IMR-90 (cell line): ENCODE results near the gene XPO6. TPM values are rescaled to one million over a fixed set of nuclear protein-coding genes. Genes with fewer than 3 reads are reported as not detected.

Source experiments
- ATAC-seq: fragments of 200-7000 bp; cut with Tn5 transposase; 2 replicates; pipeline ENCODE4 v1.9.1; 2020; ENCODE audit warnings: low read depth, mild to moderate bottlenecking, moderate library complexity
- BruUV-seq: library from RNA; stranded (reverse); fragments of 400-500 nt; replicated peaks from 2 replicates; lab custom pipeline; 2021; lab: Mats Ljungman, UMichigan
- CTCF ChIA-PET: fragments of 300-600 bp; formaldehyde crosslinking; extraction: SDS; loops from one replicate; lab custom pipeline; 2021; ENCODE audit warnings: antibody characterized with exemption; lab: Yijun Ruan, JAX
- POLR2A ChIA-PET: fragments of 300-600 bp; sonication (Branson Sonifier 250); formaldehyde crosslinking; loops from one replicate; lab custom pipeline; 2022; ENCODE audit warnings: antibody characterized with exemption; ENCODE audit not compliant: unreplicated experiment; lab: Charles Lee
- DNase-seq: peaks from one replicate; pipeline ENCODE4 v3.0.0; 2013
- H2AFZ ChIP-seq: replicated peaks from 2 replicates; pipeline ENCODE3; 2013; ENCODE audit warnings: low read length, mild to moderate bottlenecking; ENCODE audit not compliant: poor library complexity
- H2AK5ac ChIP-seq: 2 replicates; pipeline ENCODE4 v1.6.1; 2013; ENCODE audit warnings: low read depth, low read length, inconsistent platforms
- H2AK9ac ChIP-seq: replicated peaks from 2 replicates; pipeline ENCODE3; 2013; ENCODE audit warnings: mild to moderate bottlenecking, low read depth, low read length, moderate library complexity; ENCODE audit not compliant: poor library complexity
- H2BK120ac ChIP-seq: 2 replicates; pipeline ENCODE4 v1.6.1; 2013; ENCODE audit warnings: low read depth, low read length, inconsistent platforms
- H2BK15ac ChIP-seq: 3 replicates; pipeline ENCODE4 v1.6.1; 2013; ENCODE audit warnings: low read depth, low read length, inconsistent platforms
- H2BK20ac ChIP-seq: 2 replicates; pipeline ENCODE4 v1.6.1; 2013; ENCODE audit warnings: low read depth, mild to moderate bottlenecking, inconsistent platforms, low read length, moderate library complexity
- H2BK5ac ChIP-seq: 2 replicates; pipeline ENCODE4 v1.6.1; 2013; ENCODE audit warnings: mild to moderate bottlenecking, low read depth, low read length, inconsistent platforms; ENCODE audit not compliant: poor library complexity, severe bottlenecking
- H3K14ac ChIP-seq: replicated peaks from 2 replicates; pipeline ENCODE4 v1.6.1; 2013; ENCODE audit warnings: low read depth, low read length, inconsistent platforms
- H3K18ac ChIP-seq: 2 replicates; pipeline ENCODE4 v1.6.1; 2013; ENCODE audit warnings: low read depth, low read length, control low read depth
- H3K23ac ChIP-seq: 2 replicates; pipeline ENCODE4 v1.6.1; 2013; ENCODE audit warnings: low read depth, low read length, inconsistent platforms
- H3K27ac ChIP-seq: 2 replicates; pipeline ENCODE4 v1.5.1; 2013; ENCODE audit warnings: mild to moderate bottlenecking, control low read depth, low read length; ENCODE audit not compliant: insufficient read depth
- H3K27me3 ChIP-seq: 2 replicates; pipeline ENCODE4 v1.6.1; 2013; ENCODE audit warnings: low read length; ENCODE audit not compliant: control insufficient read depth, insufficient read depth
- H3K36me3 ChIP-seq: 2 replicates; pipeline ENCODE4 v1.6.1; 2013; ENCODE audit warnings: low read length, mixed read lengths; ENCODE audit not compliant: control insufficient read depth, insufficient read depth
- H3K4ac ChIP-seq: 2 replicates; pipeline ENCODE4 v1.6.1; 2013; ENCODE audit warnings: low read depth, low read length, inconsistent platforms
- H3K4me1 ChIP-seq: 2 replicates; pipeline ENCODE4 v1.6.1; 2013; ENCODE audit warnings: low read length, mixed read lengths; ENCODE audit not compliant: control insufficient read depth, insufficient read depth
- H3K4me2 ChIP-seq: 2 replicates; pipeline ENCODE4 v1.6.1; 2013; ENCODE audit warnings: low read depth, mild to moderate bottlenecking, control low read depth, low read length, moderate library complexity
- H3K4me3 ChIP-seq: 2 replicates; pipeline ENCODE4 v1.5.1; 2013; ENCODE audit warnings: low read depth, mild to moderate bottlenecking, control low read depth, low read length, moderate library complexity; ENCODE audit not compliant: insufficient read depth
- H3K56ac ChIP-seq: 2 replicates; pipeline ENCODE4 v1.6.1; 2013; ENCODE audit warnings: low read length, inconsistent platforms; ENCODE audit not compliant: insufficient read depth; ENCODE audit errors: extremely low read depth
- H3K79me1 ChIP-seq, 2 experiments: 2 replicates each; pipeline ENCODE4 v1.6.1; 2013; ENCODE audit warnings: low read length in 2 of 2, inconsistent platforms in 1 of 2, low read depth in 1 of 2
- H3K9ac ChIP-seq: 2 replicates; pipeline ENCODE4 v1.6.1; 2013; ENCODE audit warnings: low read depth, low read length, control low read depth
- H3K9me1 ChIP-seq: 2 replicates; pipeline ENCODE4 v1.6.1; 2013; ENCODE audit warnings: low read length, inconsistent platforms; ENCODE audit not compliant: insufficient read depth
- H3K9me3 ChIP-seq: 2 replicates; pipeline ENCODE4 v1.6.1; 2013; ENCODE audit warnings: low read length; ENCODE audit not compliant: control insufficient read depth, insufficient read depth
- H4K20me1 ChIP-seq: 2 replicates; pipeline ENCODE4 v1.6.1; 2013; ENCODE audit warnings: low read length, inconsistent platforms; ENCODE audit not compliant: insufficient read depth
- H4K5ac ChIP-seq: 2 replicates; pipeline ENCODE4 v1.6.1; 2013; ENCODE audit warnings: mild to moderate bottlenecking, low read depth, low read length, control low read depth
- H4K8ac ChIP-seq, 2 experiments: 2 replicates each; pipeline ENCODE4 v1.6.1; 2013; ENCODE audit warnings: low read depth in 2 of 2, low read length in 2 of 2, control low read depth in 1 of 2, inconsistent platforms in 1 of 2
- H4K91ac ChIP-seq: 2 replicates; pipeline ENCODE4 v1.6.1; 2013; ENCODE audit warnings: low read depth, low read length, inconsistent platforms; ENCODE audit not compliant: insufficient read depth
- BHLHE40 ChIP-seq: fragments of 150-350 bp; IDR thresholded peaks from 2 replicates; pipeline ENCODE4 v1.6.1; 2016; ENCODE audit warnings: mild to moderate bottlenecking, low read depth, low read length
- CEBPB ChIP-seq: IDR thresholded peaks from 2 replicates; pipeline ENCODE4 v1.6.1; 2012; ENCODE audit warnings: low read depth, low read length, improper control_type of control experiment
- CHD1 ChIP-seq: IDR thresholded peaks from 2 replicates; pipeline ENCODE4 v1.6.1; 2012; ENCODE audit warnings: low read depth, low read length, improper control_type of control experiment
- CTCF ChIP-seq: conservative IDR thresholded peaks from 2 replicates; pipeline ENCODE4 v1.5.1; 2012; ENCODE audit warnings: mild to moderate bottlenecking, low read depth, low read length, improper control_type of control experiment
- ELK1 ChIP-seq: fragments of 150-350 bp; IDR thresholded peaks from 2 replicates; pipeline ENCODE4 v1.6.1; 2016; ENCODE audit warnings: low read depth, mild to moderate bottlenecking, low read length, moderate library complexity, borderline replicate concordance
- FOS ChIP-seq: fragments of 150-350 bp; IDR thresholded peaks from 2 replicates; pipeline ENCODE4 v1.6.1; 2016; ENCODE audit warnings: low read depth, low read length
- MAFK ChIP-seq: IDR thresholded peaks from 2 replicates; pipeline ENCODE4 v1.6.1; 2012; ENCODE audit warnings: low read depth, low read length, improper control_type of control experiment
- MAZ ChIP-seq: IDR thresholded peaks from 2 replicates; pipeline ENCODE4 v1.6.1; 2012; ENCODE audit warnings: low read depth, mild to moderate bottlenecking, low read length, improper control_type of control experiment, moderate library complexity, borderline replicate concordance
- MXI1 ChIP-seq: IDR thresholded peaks from 2 replicates; pipeline ENCODE4 v1.6.1; 2012; ENCODE audit warnings: low read depth, mild to moderate bottlenecking, low read length, moderate library complexity, borderline replicate concordance
- NFE2L2 ChIP-seq: fragments of 150-350 bp; IDR thresholded peaks from 2 replicates; pipeline ENCODE4 v1.6.1; 2016; ENCODE audit warnings: low read depth, mild to moderate bottlenecking, low read length
- POLR2A ChIP-seq: IDR thresholded peaks from 2 replicates; pipeline ENCODE4 v1.6.1; 2012; ENCODE audit warnings: mild to moderate bottlenecking, low read depth, low read length
- RAD21 ChIP-seq: IDR thresholded peaks from 2 replicates; pipeline ENCODE4 v1.6.1; 2012; ENCODE audit warnings: low read length, improper control_type of control experiment
- RCOR1 ChIP-seq: IDR thresholded peaks from 2 replicates; pipeline ENCODE4 v1.6.1; 2012; ENCODE audit warnings: mild to moderate bottlenecking, low read length, improper control_type of control experiment; ENCODE audit not compliant: insufficient replicate concordance
- RFX5 ChIP-seq: IDR thresholded peaks from 2 replicates; pipeline ENCODE4 v1.8.0; 2012; ENCODE audit warnings: low read depth, mild to moderate bottlenecking, low read length, moderate library complexity
- SMC3 ChIP-seq: fragments of 150-350 bp; IDR thresholded peaks from 2 replicates; pipeline ENCODE4 v1.6.1; 2016; ENCODE audit warnings: low read depth, mild to moderate bottlenecking, antibody characterized with exemption, low read length, moderate library complexity
- USF2 ChIP-seq: fragments of 150-350 bp; IDR thresholded peaks from 2 replicates; pipeline ENCODE4 v1.6.1; 2017; ENCODE audit warnings: mild to moderate bottlenecking, antibody characterized with exemption, low read length, low read depth
- whole genome bisulfite sequencing, 2 experiments: methylation state at CpG; one replicate each; pipeline versions ENCODE4 v1.1.5 to v1.1.7; 2013; ENCODE audit warnings: missing lambda C conversion rate in 2 of 2; ENCODE audit not compliant: insufficient read length in 1 of 2; ENCODE audit errors: extremely low coverage in 2 of 2; 5-methylcytosine and 5-hydroxymethylcytosine counted together
- dilution Hi-C: fragments of 300-500 bp; cut with HindIII; formaldehyde crosslinking; loops from one replicate; pipeline ENCODE4 v1.14.3; 2018; ENCODE audit warnings: low sequenced_read_pairs; ENCODE audit not compliant: unreplicated experiment
- in situ Hi-C: fragments of 300-500 bp; cut with MboI; formaldehyde crosslinking; loops from 3 replicates; pipeline ENCODE4 v1.14.3; 2019; ENCODE audit warnings: low sequenced_read_pairs, inconsistent platforms, mixed read lengths
- intact Hi-C: fragments of 100-400 bp; cut with micrococcal nuclease; formaldehyde crosslinking; loops from 2 replicates; pipeline ENCODE4 v1.10.0; 2022
- polyA plus RNA-seq, 3 experiments: library from polyadenylated mRNA; depleted of rRNA; stranded (reverse); fragments of >200 nt; gene quantifications; 2 replicates each; pipeline ENCODE4 v1.2.3, GENCODE V29; 2012; ENCODE audit warnings: low replicate concordance in 1 of 3
- total RNA-seq: library from RNA; depleted of rRNA; stranded (reverse); fragments of >200 nt; gene quantifications from 2 replicates; pipeline ENCODE4 v1.2.3, GENCODE V29; 2012

The XPO6 gene
- total and polyA plus RNA-seq, 2 of the 4 experiments (the other 2 are of a cell fraction): 108 to 184 TPM

- no peaks in the 10 kb centered on the region for H3K27me3 ChIP-seq
- no peak overlapping the region for H2BK120ac ChIP-seq
- no CpG with 5 or more reads among the region's 2 CpGs for WGBS, 2 experiments
- H3K9me3 ChIP-seq: no peaks in the 10 kb centered on the region
- no peak overlapping the region for H3K56ac ChIP-seq
- in situ Hi-C loops: loop anchor here (5.0 kb wide), 1 partner anchor 62 kb away; no protein-coding TSS in a partner anchor
- no peak overlapping the region for H2AFZ ChIP-seq
- BruUV-seq: no TSS peak
- DNase-seq: no peak
- H3K4ac ChIP-seq: no peak overlapping the region
- peak overlapping the region; percentile 8; the same call in 1 of the 2 replicates for H3K4me2 ChIP-seq
- H2BK20ac ChIP-seq: no peak overlapping the region
- TF ChIP-seq CTCF (no peak), POLR2A (no peak), CHD1 (no peak), RCOR1 (no peak), MXI1 (no peak), NFE2L2 (no peak), RFX5 (no peak), SMC3 (no peak), MAZ (no peak), CEBPB (no peak), USF2 (no peak), ELK1 (no peak), BHLHE40 (no peak), FOS (no peak), RAD21 (no peak), MAFK (no peak)
- H3K4me1 ChIP-seq: peaks cover 5% of the 10 kb centered on the region
- ChIA-PET CTCF (no interaction called here), POLR2A (no interaction called here)
- H2AK5ac ChIP-seq: no peak overlapping the region
- H3K18ac ChIP-seq: no peak overlapping the region; the same call in 1 of the 2 replicates
- peaks cover 14% of the 10 kb centered on the region; the same call in 1 of the 2 replicates for H4K20me1 ChIP-seq
- H3K79me1 ChIP-seq: peaks cover 48 to 76% of the 10 kb centered on the region in 2 experiments
- no peak overlapping the region for H3K23ac ChIP-seq
- H4K5ac ChIP-seq: no peak overlapping the region
- no peak overlapping the region for H2AK9ac ChIP-seq
- peaks cover 9% of the 10 kb centered on the region; the same call in 1 of the 2 replicates for H3K9me1 ChIP-seq
- H4K8ac ChIP-seq: no peak overlapping the region
- no peak overlapping the region for H4K91ac ChIP-seq
- H3K4me3 ChIP-seq: no peak overlapping the region
- H3K36me3 ChIP-seq: peaks cover 49% of the 10 kb centered on the region
- no peak overlapping the region for H2BK15ac ChIP-seq
- no peak overlapping the region for H3K9ac ChIP-seq
- dilution Hi-C loops: no loop called here
- peak overlapping the region; percentile 33; the same call in 1 of the 2 replicates for H3K27ac ChIP-seq
- peak overlapping the region; percentile 1 for H2BK5ac ChIP-seq
- ATAC-seq: no peak; the same call in 1 of the 2 replicates
- intact Hi-C loops: loop anchor here (10.0 kb wide), 1 partner anchor 169 kb away; no protein-coding TSS in a partner anchor
- no peak overlapping the region for H3K14ac ChIP-seq
These were observed 66.0 kb downstream of the XPO6 start for GRCh38 chr16:28145796-28146195.
